ENCODE results near the gene P2RX7. TPM values are rescaled to one million over a fixed set of nuclear protein-coding genes. Genes with fewer than 3 reads are reported as not detected.

The P2RX7 gene
- total RNA-seq, 2 experiments from 2014 or later = 0.13 to 0.48 TPM

DNA sequence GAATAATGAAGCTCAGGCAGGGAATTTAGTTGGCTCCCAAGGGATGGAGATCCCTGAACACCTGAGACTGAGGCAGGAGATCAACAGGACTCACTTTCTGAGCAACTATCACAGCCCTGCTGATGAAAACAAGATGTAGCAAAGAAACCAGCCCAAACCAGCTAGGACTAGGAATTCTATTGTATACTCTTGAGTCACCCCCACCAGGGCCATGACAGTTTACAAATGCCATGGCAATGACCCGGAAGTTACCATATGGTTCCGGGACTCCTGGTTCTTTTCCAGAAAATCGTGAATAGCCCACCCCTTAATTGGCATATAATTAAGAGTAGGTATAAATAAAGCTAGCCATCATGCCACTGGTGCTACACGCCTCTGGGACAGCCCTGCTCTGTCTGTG lies 47.6 kb upstream of the P2RX7 start:
- intact Hi-C loops (cut with micrococcal nuclease; ENCODE audit: unreplicated experiment) = no loop called here
- H4K20me1 ChIP-seq (ENCODE audit: insufficient read depth, low read length) = no peaks in the 10 kb centered on the region
- no peaks in the 10 kb centered on the region for H3K4me1 ChIP-seq (ENCODE audit: insufficient read depth, low read length, poor library complexity, severe bottlenecking)
- CTCF ChIA-PET (ENCODE audit: unreplicated experiment) = no interaction called here
- no peak overlapping the region for H3K27ac ChIP-seq (ENCODE audit: low read depth, low read length, poor library complexity, severe bottlenecking)
- TF ChIP-seq CTCF (conservative IDR thresholded peaks at IDR 0.05; ENCODE audit: low read length) (no peak), EZH2phosphoT487 (IDR thresholded peaks at IDR 0.05; ENCODE audit: borderline replicate concordance, low read depth, low read length) (no peak)
- POLR2A ChIA-PET = interaction anchor here (0.6 kb wide), 1 partner anchor 350 kb away, joined by 3 read pairs; no protein-coding TSS in a partner anchor
- no peak for DNase-seq (ENCODE audit: low spot score)
- no peak overlapping the region for H2AFZ ChIP-seq (ENCODE audit: low read length)
- H3K4me2 ChIP-seq (ENCODE audit: low read length) = no peak overlapping the region
- H3K9me3 ChIP-seq (ENCODE audit: low read length) = no peaks in the 10 kb centered on the region
- no peaks in the 10 kb centered on the region for H3K36me3 ChIP-seq (ENCODE audit: insufficient read depth, low read length)
- no peaks in the 10 kb centered on the region for H3K9me2 ChIP-seq (ENCODE audit: insufficient read depth, low read length)
- H3K79me2 ChIP-seq (ENCODE audit: insufficient read depth, low read depth, low read length) = no peaks in the 10 kb centered on the region
- no TSS peak for BruUV-seq (replicated peaks)
- no peak overlapping the region for H3K4me3 ChIP-seq (ENCODE audit: low read depth, low read length, poor library complexity, severe bottlenecking)

DNA sequence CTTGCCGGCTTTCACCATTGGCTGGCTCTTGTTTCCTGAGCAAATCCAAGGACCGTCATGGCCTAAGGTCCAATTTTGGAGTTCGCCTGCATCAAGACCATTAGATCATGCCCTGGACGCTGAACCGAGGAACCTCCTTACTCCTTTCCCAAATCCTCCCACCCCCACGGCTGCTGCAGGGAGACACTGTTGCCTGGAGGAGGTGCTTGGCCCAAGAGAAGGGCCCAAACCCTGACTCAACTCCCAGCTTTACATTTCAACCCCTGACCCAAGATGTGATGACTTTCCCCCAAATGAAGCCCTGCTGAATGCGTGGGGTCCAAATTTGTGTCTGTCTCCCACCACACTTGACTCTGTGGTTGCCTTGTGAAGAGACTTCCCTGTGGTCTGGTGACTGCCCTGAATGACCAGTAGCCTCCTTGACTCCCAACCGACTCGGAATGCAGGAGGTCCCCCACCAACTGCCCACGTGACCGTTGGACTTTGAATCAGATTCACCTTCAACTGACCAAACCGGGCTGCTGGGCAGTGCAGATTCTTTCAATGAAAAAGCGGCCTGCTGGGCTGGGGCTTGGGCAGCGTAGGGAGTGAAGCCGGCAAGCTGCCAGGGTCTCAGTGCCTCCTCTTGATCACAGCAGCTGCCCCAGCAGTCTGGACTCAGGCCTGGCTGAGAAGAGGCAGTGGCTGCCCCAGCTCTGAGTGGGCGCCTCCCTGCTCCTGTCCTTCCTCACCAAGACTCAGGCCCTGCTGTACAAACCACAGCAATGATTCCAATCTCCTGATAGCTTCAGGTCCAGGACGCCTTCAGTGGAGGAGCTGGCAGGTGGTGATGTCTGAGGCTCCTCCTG lies 46.9 kb upstream of the P2RX7 start:
- CTCF ChIA-PET (ENCODE audit: unreplicated experiment) = no interaction called here
- no peak for DNase-seq (ENCODE audit: low spot score)
- H2AFZ ChIP-seq (ENCODE audit: low read length) = no peak overlapping the region
- H3K36me3 ChIP-seq (ENCODE audit: insufficient read depth, low read length) = no peaks in the 10 kb centered on the region
- no peak overlapping the region for H3K4me3 ChIP-seq (ENCODE audit: low read depth, low read length, poor library complexity, severe bottlenecking)
- intact Hi-C loops (cut with micrococcal nuclease; ENCODE audit: unreplicated experiment) = no loop called here
- POLR2A ChIA-PET = interaction anchor here (0.6 kb wide), 1 partner anchor 349 kb away, joined by 3 read pairs; no protein-coding TSS in a partner anchor
- BruUV-seq (replicated peaks) = no TSS peak
- no peak overlapping the region for H3K27ac ChIP-seq (ENCODE audit: low read depth, low read length, poor library complexity, severe bottlenecking)
- H4K20me1 ChIP-seq (ENCODE audit: insufficient read depth, low read length) = no peaks in the 10 kb centered on the region
- no peaks in the 10 kb centered on the region for H3K9me2 ChIP-seq (ENCODE audit: insufficient read depth, low read length)
- no peak for TF ChIP-seq EZH2phosphoT487 (IDR thresholded peaks at IDR 0.05; ENCODE audit: borderline replicate concordance, low read depth, low read length)
- TF ChIP-seq CTCF (conservative IDR thresholded peaks at IDR 0.05; ENCODE audit: low read length) = no peak
- no peak overlapping the region for H3K4me2 ChIP-seq (ENCODE audit: low read length)
- H3K79me2 ChIP-seq (ENCODE audit: insufficient read depth, low read depth, low read length) = no peaks in the 10 kb centered on the region
- H3K9me3 ChIP-seq (ENCODE audit: low read length) = no peaks in the 10 kb centered on the region
- no peaks in the 10 kb centered on the region for H3K4me1 ChIP-seq (ENCODE audit: insufficient read depth, low read length, poor library complexity, severe bottlenecking)

DNA sequence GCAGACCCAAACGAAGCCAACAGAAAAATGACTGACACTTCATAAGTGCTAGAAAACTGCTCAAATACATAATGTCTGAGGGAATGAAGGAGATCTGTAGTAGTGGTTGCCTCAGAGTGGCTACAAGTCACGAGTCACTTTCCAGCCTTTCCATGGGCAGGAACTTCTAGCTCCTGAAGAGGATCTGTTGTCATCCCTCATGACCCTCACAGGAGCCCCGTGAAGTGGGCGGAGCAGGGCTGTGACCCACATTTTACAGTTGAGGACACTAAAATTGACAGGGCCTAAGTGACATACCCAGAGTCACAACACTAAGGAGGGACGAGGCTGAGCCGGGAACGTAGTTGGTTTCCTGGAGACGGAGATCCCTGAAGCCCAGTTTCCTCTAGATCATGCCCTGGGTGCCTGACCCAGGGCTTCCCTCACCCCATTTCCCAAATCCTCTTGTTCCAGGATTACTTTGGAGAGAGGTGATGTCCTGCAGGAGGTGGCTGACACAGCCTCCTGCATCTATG lies 45.8 kb upstream of the P2RX7 start:
- CTCF ChIA-PET (ENCODE audit: unreplicated experiment) = no interaction called here
- no peak for TF ChIP-seq EZH2phosphoT487 (IDR thresholded peaks at IDR 0.05; ENCODE audit: borderline replicate concordance, low read depth, low read length)
- no peak for TF ChIP-seq CTCF (conservative IDR thresholded peaks at IDR 0.05; ENCODE audit: low read length)

More for the DNA sequence above, 45.8 kb upstream of the P2RX7 start:
- Histone ChIP-seq H3K36me3 (ENCODE audit: insufficient read depth, low read length) (no peaks in the 10 kb centered on the region), H3K9me3 (ENCODE audit: low read length) (no peaks in the 10 kb centered on the region), H4K20me1 (ENCODE audit: insufficient read depth, low read length) (no peaks in the 10 kb centered on the region), H3K4me1 (ENCODE audit: insufficient read depth, low read length, poor library complexity, severe bottlenecking) (no peaks in the 10 kb centered on the region), H3K4me3 (ENCODE audit: low read depth, low read length, poor library complexity, severe bottlenecking) (no peak overlapping the region), H2AFZ (ENCODE audit: low read length) (no peak overlapping the region), H3K79me2 (ENCODE audit: insufficient read depth, low read depth, low read length) (no peaks in the 10 kb centered on the region), H3K9me2 (ENCODE audit: insufficient read depth, low read length) (no peaks in the 10 kb centered on the region), H3K27ac (ENCODE audit: low read depth, low read length, poor library complexity, severe bottlenecking) (no peak overlapping the region), H3K4me2 (ENCODE audit: low read length) (no peak overlapping the region)
- intact Hi-C loops (cut with micrococcal nuclease; ENCODE audit: unreplicated experiment) = no loop called here
- no peak for DNase-seq (ENCODE audit: low spot score)
- BruUV-seq (replicated peaks) = no TSS peak
- POLR2A ChIA-PET = interaction anchor here (0.7 kb wide), 1 partner anchor 25 kb away, joined by 3 read pairs; no protein-coding TSS in a partner anchor
